Activated effector memory CD4-positive, alpha-beta T cell treated with anti-CD3 and anti-CD28 coated beads, Interleukin-2, amount 50 U/mL, for 16 hours (primary cell): Measurements from ENCODE around the gene ARL14EP.

ENCODE experiments used
- DNase-seq: peaks from one replicate; pipeline ENCODE4 v3.0.0-alpha.2; 2020

Gene ARL14EP

DNA sequence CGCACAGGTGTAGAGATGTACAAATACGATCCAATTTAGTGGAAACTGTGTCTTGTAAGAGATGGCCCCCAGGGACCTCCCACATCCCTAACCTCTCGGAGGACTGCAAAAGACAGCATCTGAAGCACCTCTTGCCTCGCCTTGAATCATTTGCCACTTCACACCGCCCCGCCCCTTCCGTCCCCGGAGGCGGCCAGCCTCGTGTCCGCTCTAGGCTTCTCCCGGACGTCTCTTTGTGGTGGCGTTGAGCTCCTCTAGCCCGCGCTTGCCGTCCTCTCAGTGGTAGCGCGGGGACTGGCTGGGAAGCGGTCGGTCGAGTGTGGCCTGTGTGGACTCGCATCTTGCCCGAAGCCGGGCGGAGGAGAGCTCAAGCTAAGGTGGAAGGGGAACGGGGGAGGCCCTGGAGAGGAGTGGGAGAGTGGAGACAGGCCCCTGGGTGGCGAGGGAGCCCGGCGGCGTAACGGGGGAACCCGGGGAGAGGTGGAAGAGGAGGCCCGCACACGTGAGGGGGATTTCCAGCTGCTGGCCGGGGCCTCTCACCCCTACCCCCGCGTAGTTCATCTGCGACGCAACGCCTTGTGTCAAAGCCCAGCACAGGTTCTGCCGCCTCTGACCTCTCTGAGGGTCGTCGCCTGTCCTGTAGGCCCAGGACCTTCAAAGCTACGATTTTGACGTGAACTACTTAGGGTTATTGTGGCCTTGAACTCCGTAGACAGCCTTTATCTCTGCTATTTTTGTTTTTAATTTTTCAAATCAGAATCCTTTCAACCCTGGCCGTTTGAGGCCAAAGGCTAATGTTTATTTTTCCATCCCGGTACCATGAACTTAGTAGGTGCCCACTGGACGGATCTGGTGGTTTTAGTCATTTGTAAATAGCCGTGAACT lies at the start of gene ARL14EP:
TSS of gene ARL14EP (plus strand) at position 279 of the 885 bp plus-strand sequence. CDS start 7,845 bp downstream, outside the sequence.
- DNase-seq = peak; percentile 95

DNA sequence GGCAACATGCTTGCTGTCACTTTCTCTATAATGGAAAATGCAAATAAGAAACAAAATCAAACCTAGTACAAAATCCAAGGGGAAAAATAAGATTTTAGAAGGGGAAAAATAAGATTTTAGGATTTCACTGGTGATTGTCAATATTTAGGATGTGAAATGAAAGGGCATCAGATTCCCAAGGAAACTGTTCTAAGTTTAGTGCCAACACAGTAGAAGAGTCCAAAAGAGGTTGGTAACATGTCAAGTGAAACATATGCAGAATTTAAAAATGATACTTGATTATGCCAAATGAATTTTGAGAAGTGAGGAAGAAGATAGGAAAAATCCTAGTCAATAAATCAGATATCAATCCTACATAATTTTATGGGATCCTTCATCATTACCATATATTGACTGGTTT lies 45.7 kb upstream of the ARL14EP start:
- DNase-seq = no peak

DNA sequence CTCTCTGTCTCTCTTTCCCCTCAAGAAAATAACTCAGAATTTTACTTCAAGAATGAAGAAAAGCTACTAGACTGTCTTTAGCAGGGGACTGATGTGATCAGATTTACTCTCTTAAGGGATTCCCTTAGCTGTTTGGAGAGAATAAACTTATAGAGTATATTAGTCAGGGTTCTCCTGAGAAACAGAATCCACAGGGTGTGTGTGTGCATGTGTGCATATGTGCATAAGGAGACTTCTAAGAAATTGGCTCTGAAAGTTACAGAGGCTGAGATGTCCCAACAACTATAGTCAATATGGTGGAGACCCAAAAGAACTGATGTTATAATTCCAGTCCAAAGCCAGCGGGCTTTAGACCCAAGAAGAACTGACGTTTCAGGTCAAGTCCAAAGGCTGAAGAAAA lies 43.1 kb upstream of the ARL14EP start:
- no peak for DNase-seq

DNA sequence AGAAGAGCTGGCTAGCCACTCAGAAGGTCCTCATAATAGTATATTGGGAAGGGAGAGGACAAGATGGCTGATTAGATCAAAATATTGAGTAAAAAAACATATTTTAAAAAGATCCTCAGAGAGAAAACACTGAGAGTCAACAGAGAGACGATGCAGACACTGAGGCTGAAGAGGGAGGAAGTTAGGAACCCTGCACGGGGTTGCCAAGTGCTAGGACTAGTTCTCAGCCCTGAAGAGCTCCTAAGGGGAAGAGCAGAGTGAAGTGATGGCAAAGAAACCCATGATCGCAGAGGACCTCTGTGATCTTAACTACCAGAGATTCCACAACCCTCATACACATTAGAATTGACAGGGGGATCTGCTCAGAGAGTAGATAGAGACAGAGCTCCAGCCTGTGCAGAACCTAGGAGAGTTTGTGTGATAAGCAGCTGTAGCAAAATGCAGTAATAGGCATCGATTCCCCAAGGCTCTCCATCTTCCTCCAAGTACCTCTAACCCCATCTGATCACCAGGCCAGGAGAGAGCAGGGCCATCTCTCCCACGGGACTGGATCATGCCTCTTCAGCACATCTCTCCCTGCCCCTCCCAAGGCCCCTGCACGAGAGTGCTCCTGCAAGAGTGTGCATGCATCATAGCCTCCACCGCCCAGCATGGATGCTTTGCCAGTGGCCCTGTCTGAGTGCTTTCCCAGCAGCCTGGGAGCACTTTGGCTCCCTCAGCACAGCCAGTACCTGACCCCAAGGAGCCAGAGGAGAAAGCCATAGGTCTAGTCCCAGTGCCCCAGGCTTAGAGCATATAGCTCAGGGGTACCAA lies 41.2 kb upstream of the ARL14EP start:
- DNase-seq = no peak

DNA sequence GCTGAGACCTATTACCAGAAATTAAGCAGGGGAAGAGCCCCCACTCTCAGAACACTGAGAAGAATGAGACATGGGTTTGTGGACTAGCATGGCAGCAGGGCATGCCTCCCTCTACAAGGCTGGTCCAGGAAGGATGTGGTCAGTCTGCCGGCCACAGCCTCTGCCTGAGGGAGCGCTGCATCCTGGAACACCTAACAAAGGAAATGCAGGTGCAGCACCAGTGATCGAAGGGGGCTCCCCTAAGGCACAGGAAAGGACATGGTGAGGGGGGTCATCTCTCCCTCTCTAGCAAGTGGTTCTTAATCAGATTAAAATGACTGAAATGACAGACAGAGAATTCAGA lies 40.6 kb upstream of the ARL14EP start:
- DNase-seq = no peak

DNA sequence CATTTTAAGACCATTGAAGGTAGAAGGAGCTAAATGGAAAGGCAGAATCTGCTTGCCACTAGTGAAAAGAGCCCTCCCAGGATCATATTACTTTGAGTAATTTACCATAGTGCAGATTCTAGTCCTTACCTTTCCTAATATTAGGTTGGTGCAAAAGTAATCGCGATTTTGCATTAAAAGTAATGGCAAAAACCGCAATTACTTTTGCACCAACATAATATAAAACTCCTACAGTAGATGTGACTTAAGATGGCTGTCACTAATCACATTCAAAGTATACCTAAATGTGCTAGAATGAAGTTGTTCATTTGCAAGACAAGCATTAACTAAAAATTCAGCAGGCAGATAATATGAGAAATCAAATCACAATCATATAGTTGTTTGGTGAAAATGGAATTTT lies 38.1 kb upstream of the ARL14EP start:
- no peak for DNase-seq

DNA sequence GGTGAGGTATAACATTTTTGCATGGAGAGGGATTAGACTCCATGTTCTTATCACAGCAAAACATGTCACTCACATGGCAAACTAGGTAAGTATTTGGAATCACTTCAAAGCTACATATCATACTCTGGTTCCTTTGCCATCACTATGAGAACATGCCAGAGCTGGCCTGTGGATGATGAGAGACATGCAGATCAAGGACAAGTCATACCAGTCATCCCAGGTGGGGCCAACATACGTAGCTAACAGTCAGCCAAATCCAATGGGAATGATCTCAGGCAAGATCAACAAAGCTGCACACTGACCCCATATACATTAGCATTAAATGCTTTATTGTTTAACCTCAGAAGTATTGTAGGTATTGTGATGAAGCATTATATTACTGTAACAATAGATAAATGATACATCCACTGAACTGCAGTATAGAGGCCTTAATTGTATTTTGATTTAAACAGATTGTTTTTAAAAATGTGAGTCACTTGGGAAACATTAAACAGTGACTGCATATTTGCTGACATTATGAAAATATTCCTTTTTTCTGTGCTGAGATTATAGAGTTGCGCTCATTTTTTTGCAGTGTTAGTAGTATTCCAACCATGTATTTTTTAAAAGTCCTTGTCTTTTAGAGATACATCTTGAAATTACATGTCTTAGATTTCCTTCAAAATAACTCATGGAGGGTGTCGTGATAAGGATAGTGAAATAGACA lies 37.3 kb upstream of the ARL14EP start:
- no peak for DNase-seq

DNA sequence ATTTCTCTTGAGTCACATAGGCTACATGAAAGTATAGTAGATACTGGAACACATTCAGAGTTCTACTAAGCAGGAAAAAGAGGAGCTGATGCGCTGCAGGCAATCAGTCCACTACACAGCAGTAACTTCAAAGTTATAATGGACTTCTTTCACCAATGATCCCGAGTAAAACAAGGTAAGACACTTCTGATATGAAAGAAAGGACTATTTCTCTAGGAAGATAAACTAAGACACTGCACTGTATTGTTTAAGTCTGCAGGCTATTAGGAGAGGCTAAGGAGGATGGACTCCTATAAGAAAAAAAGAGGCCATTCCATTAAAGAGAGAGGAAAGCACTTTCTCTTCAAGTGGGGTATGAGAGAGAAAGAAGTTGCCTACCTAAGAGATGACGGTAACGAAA lies 31.6 kb upstream of the ARL14EP start:
- DNase-seq = no peak

DNA sequence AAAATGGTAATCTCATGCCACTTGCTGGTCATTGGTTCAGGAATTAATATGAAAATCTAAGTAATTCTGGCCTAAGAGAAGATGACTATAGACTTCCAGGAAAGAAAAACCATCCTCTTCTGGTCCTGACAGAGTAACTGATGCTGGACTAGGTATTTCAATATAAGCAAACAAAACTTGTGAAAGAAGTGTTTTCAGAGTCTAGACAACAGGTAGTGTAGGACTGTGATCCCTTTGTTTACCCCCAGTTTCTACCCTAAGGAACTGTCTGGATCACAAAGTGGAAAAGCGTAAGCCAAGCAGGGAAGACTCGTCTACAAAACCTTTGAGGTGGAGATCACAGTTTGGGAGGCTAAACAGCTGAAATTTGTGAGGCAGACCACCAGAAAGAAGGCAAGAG lies 30.4 kb upstream of the ARL14EP start:
- DNase-seq = no peak

DNA sequence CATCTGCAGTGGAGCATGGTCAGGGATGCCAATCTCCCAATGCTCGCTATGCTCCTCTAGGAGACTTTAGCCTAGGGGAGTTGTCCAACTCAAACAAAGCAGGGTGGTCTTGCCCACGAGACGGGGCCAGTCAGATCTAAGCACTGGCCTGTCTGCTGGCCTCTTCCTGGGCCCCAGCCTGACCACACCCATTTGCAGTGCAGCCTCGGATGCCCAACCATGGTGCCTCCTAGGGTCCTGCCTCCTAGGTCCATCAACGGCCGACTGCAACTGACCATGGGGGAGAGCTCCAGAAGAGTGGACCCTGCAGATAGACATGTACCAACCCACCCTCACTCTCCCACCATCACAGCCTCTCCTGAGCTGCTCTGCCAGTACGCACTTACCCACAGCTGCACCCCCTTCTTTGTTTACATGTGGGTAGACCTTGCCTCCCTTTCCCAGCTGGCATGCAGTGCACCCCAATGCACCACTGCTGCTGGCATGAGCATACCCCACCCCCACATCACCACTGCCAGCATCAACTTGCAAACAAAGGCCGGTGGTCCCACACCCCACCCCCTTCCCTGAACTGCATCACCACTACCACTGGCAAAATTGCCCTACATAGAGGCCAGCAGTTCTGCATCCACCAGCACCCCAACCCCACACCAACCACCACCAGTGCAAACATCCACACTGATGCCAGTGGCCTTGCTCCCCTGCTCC lies 27.6 kb upstream of the ARL14EP start:
- no peak for DNase-seq

DNA sequence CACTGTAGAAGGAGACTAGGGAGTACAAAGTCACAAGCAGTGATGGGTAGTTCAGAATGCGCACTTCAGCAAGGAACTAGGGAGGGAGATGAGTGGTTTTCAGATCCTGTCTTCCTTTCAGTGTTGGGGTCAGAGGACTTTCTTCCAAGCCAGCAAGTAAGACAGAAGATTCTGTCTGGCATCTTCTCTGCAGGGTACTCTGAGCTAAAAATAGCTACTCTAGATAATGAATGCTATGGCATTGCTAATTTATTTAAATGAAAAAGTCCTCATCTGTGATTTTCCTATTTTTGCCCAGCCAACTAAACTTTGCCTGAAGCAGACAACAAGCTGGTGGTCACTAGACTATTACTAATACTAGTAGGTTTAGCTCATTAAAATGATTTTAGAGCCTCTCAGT lies 18.3 kb upstream of the ARL14EP start:
- no peak for DNase-seq

DNA sequence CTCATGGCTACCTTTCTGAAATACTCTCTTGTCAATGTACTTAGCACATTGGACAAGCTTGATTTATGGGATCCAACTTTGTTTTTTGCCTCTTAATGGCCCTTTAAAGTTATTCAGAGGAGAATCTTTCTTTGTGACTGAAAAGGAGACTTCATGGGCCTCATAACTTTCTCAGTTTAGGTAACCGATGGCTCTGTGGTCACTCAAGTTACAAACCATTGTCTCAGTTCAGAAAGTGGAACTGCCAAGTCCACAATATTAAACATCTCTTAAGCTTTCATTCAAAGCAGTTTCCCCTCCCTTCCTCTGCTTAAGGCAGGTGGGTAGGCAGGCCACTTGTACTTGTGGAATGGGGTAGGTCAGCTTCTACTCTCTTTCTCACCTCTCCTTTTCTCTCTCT lies 12.3 kb upstream of the ARL14EP start:
- no peak for DNase-seq

DNA sequence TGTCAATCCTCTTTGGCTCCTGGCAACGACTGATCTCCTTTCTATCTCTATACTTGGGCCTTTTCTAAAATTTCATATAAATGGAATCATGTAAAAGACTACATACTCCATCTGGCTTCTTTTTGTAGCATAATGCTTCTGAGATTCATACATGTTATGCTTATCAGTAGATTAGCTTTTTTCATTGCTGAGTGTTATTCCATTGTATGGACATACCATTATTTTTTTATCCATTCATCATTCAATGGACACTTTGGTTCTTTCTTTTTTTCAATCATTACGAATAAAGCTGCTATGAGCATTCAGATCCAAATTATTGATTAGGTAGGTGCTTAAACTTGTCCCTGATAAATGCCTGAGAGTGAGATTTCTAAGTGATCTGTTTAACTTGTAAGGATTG lies 11.7 kb upstream of the ARL14EP start:
- DNase-seq = no peak

DNA sequence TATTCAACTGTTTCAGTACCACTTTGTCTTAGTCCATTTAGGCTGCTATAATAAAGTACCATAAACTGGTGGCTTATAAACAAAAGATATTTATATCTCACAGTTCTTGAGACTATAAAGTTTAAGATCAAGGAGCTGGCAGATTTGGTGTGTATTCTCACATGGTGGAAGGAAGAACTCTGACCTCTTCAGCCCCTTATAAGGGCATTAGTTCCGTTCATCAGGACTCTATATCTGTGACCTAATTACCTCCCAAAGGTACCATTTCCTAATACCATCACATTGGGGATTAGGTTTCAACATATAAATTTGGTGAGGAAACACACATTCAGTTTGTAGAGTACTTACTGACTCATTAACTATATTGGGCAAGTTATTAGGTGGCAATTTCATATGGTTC lies 10.7 kb upstream of the ARL14EP start:
- DNase-seq = no peak

DNA sequence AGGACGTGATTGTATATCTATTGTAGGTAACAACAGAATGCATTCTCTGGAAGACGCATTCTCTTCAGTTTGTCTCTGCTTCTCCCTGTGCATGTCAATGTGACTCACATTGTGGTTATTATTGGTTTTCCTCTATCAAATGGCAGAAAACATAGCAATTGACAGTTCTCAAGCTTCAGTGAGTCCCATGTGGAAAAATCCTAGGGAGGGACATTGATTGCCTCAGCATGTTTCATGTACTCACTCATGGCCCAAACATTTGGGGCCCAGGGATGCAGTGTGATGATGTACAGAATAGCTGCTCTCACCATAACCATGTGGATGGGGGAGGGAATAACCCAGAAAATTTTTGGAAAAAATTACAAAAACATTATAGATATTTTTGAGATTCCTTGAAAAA lies 9.3 kb upstream of the ARL14EP start:
- no peak for DNase-seq

DNA sequence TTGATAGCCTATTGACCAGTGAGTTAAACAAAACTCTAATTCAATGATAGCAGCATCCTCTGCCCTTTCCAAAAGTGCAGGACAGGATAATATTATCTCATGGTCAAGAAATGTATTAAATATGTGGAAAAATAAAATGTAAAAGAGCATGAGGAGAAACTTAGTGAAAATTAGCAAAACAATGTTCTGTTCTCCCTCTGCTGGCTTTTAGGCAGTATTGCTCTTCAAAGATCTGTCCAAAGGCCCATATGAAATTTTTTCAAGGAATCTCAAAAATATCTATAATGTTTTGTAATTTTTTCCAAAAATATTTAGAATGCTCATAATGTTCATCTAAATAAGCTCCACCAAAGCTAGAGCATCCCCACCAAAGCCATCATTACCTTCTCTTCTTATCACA lies 8.3 kb upstream of the ARL14EP start:
- no peak for DNase-seq

DNA sequence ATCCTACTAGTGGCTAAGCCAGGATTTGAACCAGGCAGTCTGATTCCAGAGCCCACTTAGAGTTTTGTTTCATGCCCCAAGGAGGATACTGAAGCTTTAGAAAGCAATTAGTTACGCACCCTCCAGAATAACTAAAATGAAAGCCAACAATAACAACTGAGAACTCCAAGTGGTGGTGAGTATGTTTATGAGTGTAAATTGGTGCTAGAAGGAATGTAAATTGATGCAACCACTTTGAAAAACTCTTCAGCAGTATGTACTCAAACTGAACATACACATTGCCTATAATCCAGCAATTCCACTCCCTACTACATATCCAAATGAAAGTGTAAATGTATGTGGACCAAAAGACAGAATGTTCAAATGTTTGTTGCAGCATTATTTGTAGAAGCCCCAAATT lies 6.7 kb upstream of the ARL14EP start:
- no peak for DNase-seq

DNA sequence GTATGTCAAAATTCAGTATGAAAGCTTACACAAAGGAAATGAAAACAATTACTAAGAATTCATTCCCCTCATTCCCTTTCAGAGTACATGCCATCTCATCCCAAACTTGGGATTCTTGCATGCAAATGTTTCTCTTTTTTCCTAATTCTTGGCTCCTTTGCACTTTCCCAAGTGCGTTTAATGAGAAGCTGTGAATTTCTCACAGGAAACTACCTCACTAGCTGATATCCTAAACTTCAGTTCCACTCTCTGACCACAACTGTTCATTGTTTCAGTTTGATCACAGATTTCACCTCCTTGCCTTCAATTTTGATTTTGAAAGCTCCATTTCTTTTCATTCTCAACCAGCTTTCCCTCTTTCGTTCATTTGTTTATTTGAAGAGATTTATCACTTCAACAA lies 5.9 kb upstream of the ARL14EP start:
- no peak for DNase-seq

DNA sequence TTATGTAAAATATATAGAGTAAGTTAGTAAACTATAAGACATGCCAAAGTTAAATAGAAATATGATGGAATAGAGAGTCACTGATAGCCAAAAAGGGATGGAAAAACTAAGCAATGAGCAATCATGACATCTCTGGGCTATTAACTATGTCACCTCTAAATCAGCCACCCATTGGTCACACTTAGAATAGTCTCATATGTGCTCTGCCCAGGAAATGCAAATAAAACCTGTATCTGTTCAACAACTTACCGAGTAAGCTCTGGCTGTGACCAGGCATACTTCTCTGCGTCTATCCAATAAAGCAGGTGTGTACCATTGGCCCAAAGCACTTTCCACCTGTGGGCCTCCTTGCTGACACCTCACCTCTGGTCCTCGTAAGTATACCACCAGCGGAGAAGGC lies 1.6 kb upstream of the ARL14EP start:
- DNase-seq = no peak

DNA sequence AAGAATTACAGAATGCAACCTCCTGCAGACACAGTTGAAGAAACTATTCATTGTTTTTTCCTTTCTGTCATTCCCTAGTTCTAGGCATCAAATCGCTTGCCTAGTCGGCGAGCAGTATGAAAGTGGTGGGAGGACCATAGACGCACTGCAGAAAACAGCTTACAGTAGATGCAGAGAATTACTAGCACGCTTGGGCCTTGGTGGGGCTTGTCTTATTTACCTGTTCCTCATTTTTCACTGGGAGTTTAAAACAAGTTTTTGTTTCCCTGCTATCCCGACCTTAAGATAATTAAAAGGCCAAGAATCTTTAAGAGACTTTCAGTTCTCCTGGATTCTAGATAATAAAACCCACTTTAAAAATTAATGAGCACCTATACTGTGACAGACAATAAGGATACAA lies 713 bp upstream of the ARL14EP start:
- DNase-seq = no peak

DNA sequence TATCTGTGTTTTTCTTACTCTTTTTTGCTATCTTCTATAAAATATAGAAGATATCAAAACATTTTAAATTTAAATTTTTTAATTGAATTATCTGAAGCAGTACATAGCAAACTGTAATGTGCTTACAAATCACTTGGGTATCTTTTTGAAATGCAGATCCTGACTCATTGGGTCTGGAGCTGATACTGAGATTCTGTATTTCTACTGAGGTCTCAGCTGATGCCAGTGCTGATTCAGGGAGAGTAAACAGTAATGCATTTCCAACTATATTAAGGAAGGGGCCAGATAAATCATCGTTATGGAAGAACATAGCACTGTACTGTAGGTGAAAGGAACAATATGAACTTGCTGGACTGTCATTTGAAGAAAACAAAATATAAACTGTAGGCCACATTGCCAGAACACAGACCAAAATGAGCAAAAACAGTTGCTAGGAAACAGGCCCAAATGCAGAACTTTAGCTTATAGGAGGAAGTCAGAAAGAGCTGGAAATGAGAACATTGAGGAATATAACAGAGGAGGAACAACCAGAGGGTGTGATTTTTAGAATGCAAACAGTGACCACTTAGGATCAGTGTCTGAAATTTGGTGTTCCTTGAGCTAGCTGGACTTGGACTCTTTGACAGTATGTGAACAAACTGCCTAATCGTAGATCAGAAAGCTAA lies 3.3 kb downstream of the ARL14EP start:
- no peak for DNase-seq

DNA sequence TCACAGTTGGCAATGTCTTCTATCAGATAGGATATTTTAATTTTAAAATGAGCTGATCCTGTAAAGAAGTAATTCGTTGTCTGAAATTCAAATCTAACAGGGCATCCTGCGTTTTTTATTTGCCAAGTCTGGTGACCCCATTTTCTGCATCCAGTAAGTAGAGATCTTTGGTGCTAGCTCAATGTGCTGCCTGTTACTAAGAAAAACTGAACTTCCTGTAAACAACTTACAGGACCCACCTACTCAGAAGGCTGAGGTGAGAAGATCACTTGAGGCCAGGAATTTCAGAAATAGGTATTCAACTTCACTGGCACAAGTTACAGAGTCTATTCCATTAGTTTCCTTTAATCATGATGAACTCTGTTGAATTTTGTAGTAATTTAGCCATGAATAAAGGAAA lies 4.0 kb downstream of the ARL14EP start:
- DNase-seq = no peak

DNA sequence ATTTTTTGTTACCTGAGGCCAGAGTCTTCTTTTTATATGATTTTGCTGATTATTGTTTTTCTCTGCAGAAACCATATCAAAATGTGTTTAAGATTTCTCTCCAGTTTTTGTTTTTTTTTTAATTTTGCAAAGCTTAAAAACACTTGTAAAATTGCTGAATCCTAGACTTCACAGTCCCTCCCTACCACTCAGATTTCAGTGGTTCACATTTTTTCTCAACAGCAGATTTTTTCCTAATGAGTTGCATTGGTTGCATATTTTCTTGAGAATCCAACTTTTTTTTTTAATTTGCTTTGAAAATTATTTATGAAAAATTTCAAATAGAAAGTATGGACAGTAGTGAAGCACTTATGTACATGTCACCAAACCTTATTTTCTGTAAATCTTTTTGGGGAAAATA lies 5.8 kb downstream of the ARL14EP start:
- no peak for DNase-seq
